SJCRH30 (cell line): ENCODE results near the gene PPP1R9B. TPM values are rescaled to one million over a fixed set of nuclear protein-coding genes. Genes with fewer than 3 reads are reported as not detected.

Experiments
- DNase-seq, 2 experiments: peaks; one replicate each; pipeline ENCODE4 v3.0.0-alpha.2; 2015 to 2020
- H3K27ac ChIP-seq: fragments of 250-450 bp; sonication (Bioruptor Pico); 2 replicates; pipeline ENCODE4 v1.5.1; 2020; ENCODE audit warnings: mild to moderate bottlenecking, moderate library complexity
- H3K27me3 ChIP-seq: fragments of 250-450 bp; sonication (Bioruptor Pico); 2 replicates; pipeline ENCODE4 v1.5.1; 2020; ENCODE audit warnings: mild to moderate bottlenecking, moderate library complexity
- H3K36me3 ChIP-seq: fragments of 250-450 bp; sonication (Bioruptor Pico); 2 replicates; pipeline ENCODE4 v1.5.1; 2020; ENCODE audit warnings: mild to moderate bottlenecking, moderate library complexity
- H3K4me1 ChIP-seq: fragments of 250-450 bp; sonication (Bioruptor Pico); 2 replicates; pipeline ENCODE4 v1.5.1; 2020; ENCODE audit warnings: mild to moderate bottlenecking, moderate library complexity
- H3K4me3 ChIP-seq: fragments of 250-450 bp; sonication (Bioruptor Pico); 2 replicates; pipeline ENCODE4 v1.5.1; 2020; ENCODE audit warnings: mild to moderate bottlenecking, moderate library complexity
- H3K9me3 ChIP-seq: fragments of 250-450 bp; sonication (Bioruptor Pico); replicated peaks from 2 replicates; pipeline ENCODE4 v1.5.1; 2020; ENCODE audit warnings: mild to moderate bottlenecking, moderate library complexity
- total RNA-seq: library from RNA; depleted of rRNA; stranded (reverse); fragments of >200 nt; shearing (Covaris generic); gene quantifications from 2 replicates; pipeline ENCODE4 v1.2.3, GENCODE V29; 2014

Gene PPP1R9B
- total RNA-seq, 1 experiment from 2014 or later: 32.1 TPM

DNA sequence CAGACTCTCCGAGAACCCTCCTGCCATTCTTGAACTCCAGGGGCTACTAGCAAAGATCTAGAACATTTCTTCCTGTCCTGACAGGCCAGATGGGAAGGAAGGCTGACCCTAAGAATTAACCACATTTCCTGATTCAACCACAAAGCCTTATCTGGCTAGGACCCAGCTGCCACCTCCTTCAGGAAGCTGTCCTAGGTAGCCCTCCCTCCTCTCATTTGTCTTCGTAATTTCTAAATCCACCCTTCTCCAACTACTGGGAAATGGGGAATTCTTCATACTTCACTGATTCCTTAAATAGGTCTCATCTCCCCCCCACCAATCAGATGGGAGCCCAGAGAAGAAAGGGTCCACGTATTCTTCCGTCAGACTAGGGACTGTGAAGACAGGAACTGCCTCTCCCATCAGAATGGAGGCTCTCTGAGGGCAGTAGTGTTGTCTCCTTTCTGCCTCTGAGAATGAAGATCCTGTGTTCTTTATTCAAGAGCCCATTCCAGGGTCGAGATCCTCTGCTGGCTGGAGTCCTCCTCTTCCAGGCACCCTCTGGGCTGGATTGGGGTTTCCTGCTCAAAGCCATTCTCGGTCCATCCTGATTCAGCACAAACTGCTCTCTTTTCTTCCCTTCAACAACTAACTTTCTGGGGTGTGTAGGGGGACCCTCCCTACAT lies 22.6 kb downstream of the PPP1R9B start:
- Histone ChIP-seq H3K27ac (no peak overlapping the region), H3K27me3 (no peaks in the 10 kb centered on the region), H3K36me3 (no peaks in the 10 kb centered on the region), H3K4me1 (peaks cover 12% of the 10 kb centered on the region; the same call in 1 of the 2 replicates), H3K4me3 (no peak overlapping the region), H3K9me3 (no peaks in the 10 kb centered on the region)
- DNase-seq: no peak

DNA sequence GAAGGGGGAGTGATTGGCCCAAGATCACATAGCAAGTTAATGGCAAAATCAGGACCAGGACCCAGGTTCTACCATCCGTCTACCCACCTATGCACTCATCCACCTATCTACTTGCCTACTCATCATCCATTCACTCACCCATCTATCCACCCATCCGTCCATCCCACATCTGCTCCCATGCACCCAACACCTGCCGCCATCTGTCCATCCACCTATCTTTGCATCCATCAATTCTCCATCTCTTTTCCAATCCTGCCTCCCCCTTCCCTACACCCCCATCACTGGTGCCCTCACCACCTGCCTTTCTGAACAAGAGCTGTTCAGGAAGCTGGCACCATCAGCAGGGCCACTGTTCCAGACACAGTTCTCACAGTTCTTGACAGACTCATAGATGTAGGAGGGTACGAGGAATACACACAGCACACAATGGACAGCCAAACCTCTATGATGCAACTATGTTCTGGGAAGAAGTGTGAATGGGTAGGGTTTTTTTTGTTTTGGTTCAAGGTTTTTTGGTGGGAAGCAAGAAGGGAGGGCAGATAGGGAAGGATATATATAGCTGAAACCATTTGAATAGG lies 25.0 kb downstream of the PPP1R9B start:
- Histone ChIP-seq H3K27me3 (no peaks in the 10 kb centered on the region), H3K27ac (no peak overlapping the region), H3K9me3 (no peaks in the 10 kb centered on the region), H3K4me1 (peaks cover 12% of the 10 kb centered on the region; the same call in 1 of the 2 replicates), H3K4me3 (no peak overlapping the region), H3K36me3 (no peaks in the 10 kb centered on the region)
- DNase-seq: no peak

DNA sequence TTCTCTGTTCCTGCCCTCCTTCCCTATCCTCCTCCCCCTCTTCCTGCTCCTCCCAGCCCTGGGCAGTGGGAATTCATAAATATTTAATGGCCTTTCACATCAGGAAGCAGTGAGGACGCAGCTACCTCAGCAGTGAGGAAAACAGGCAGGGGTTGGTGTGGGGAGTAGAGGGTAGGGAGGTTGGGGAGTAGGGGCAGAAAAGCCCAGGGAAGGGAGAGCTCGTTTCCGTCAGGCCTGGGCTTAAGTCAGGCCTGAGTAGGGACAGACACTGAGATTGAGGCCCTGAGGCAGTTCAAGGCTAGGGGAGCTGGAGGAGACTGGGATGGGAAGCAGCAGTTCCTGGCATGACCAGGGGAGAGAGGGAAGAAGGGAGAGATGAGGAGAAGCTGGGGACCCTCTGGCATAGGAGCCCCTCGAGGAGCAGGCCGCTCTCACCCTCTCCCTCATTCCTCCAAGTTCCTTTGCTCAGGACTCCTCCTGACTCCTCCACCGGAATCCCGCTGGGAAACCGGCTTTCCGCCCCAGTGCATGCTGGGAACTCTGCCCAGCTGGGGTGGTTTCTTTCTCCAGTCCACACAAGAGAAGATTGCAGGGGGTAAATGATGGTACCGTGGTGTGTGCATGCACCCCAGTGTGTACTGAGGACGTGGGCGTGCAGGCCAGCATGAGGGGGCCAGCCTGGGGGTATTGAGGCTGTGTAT lies 26.7 kb downstream of the PPP1R9B start:
- Histone ChIP-seq H3K4me3 (peak overlapping the region; percentile 29), H3K9me3 (no peaks in the 10 kb centered on the region), H3K27ac (peak overlapping the region; percentile 22; the same call in 1 of the 2 replicates), H3K27me3 (no peaks in the 10 kb centered on the region), H3K36me3 (no peaks in the 10 kb centered on the region), H3K4me1 (peaks cover 12% of the 10 kb centered on the region; the same call in 1 of the 2 replicates)
- DNase-seq: peak; percentile 54 to 75

- Histone ChIP-seq H3K36me3 (no peaks in the 10 kb centered on the region), H3K27ac (no peak overlapping the region), H3K9me3 (no peaks in the 10 kb centered on the region), H3K27me3 (no peaks in the 10 kb centered on the region), H3K4me1 (peaks cover 12% of the 10 kb centered on the region; the same call in 1 of the 2 replicates), H3K4me3 (no peak overlapping the region)
- peak in 1 of 2 experiments; percentile 38 for DNase-seq
These were observed 27.5 kb downstream of the PPP1R9B start for GRCh38 chr17:50122945-50123344.

GRCh38 chr17:50120475-50121253 lies 29.8 kb downstream of the PPP1R9B start:
- Histone ChIP-seq H3K27ac (no peak overlapping the region), H3K27me3 (no peaks in the 10 kb centered on the region), H3K9me3 (no peaks in the 10 kb centered on the region), H3K4me1 (peaks cover 8% of the 10 kb centered on the region; the same call in 1 of the 2 replicates), H3K4me3 (no peak overlapping the region), H3K36me3 (no peaks in the 10 kb centered on the region)
- no peak for DNase-seq

DNA sequence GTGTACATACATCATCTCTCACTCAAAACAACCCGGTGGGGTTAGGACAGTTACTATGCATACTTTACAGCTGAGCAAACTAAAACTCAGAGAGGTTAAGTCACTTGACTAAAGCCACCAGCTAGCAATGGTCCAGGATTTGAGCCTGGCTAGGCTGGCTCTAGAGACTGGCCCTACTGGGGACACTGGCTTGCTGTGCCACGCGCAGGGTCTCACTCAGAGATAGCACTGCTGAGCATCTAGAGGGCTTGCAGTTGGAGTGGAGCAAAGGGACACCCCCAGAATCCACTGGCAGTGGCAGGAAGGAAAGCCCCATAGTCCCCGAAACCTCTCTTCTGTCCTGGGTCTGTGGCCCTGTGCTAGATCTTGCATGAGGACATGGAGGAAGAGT lies 31.7 kb downstream of the PPP1R9B start:
- DNase-seq: no peak
- no peaks in the 10 kb centered on the region for H3K27me3 ChIP-seq
- H3K9me3 ChIP-seq: no peaks in the 10 kb centered on the region
- no peak overlapping the region for H3K4me3 ChIP-seq
- peaks cover 8% of the 10 kb centered on the region; the same call in 1 of the 2 replicates for H3K4me1 ChIP-seq
- no peak overlapping the region for H3K27ac ChIP-seq
- H3K36me3 ChIP-seq: no peaks in the 10 kb centered on the region

GRCh38 chr17:50118076-50118827 lies 32.2 kb downstream of the PPP1R9B start:
- Histone ChIP-seq H3K27me3 (no peaks in the 10 kb centered on the region), H3K9me3 (no peaks in the 10 kb centered on the region), H3K4me1 (peaks cover 3% of the 10 kb centered on the region; the same call in 1 of the 2 replicates), H3K27ac (no peak overlapping the region), H3K36me3 (no peaks in the 10 kb centered on the region), H3K4me3 (no peak overlapping the region)
- DNase-seq: no peak

DNA sequence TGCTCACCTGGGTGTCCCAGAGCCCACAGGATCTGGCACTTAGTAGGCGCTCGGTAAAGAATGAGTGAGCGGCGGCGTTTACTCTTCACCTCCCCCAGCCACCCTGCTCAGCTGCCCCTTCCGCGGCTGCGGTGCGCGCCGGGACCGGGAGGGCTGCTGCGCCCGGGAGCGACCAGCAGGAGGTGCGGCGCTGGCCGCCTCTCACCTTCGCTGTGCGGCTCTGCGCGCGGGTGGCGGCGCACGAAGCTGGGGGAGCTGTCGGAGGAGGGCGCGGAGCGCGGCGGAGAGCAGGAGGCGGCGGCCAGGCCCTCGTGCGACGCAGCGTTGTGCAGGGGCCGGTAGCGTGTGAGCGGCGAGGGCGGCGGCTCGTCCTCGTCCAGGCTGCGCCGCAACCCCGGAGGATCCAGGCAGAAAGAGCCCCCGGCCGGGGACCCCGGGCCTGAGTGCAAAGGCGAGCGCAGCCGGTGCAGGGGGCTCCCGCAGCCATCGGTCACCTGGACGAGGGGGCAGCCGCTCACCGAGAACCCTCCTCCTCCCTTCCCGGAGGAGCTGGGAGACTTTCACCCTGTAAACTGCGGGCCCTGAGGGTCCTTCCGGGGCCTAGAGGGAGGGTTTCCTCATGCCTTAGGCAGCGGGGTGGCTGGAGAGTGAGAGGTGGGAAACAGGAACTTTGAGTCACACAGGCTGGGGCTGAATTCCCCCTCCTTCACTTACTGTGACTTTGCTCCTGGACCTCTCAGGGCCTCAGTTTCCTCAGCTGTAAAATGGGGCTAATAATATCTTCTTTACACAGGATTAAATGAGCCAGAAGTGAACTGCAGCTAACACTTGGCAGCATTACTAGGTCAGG lies 33.0 kb downstream of the PPP1R9B start:
- Histone ChIP-seq H3K9me3 (no peaks in the 10 kb centered on the region), H3K4me1 (no peaks in the 10 kb centered on the region), H3K27me3 (no peaks in the 10 kb centered on the region), H3K4me3 (no peak overlapping the region), H3K27ac (no peak overlapping the region), H3K36me3 (no peaks in the 10 kb centered on the region)
- DNase-seq: no peak

- no peak overlapping the region for H3K27ac ChIP-seq
- H3K4me3 ChIP-seq: no peak overlapping the region
- H3K9me3 ChIP-seq: no peaks in the 10 kb centered on the region
- DNase-seq: no peak
- H3K4me1 ChIP-seq: no peaks in the 10 kb centered on the region
- H3K36me3 ChIP-seq: no peaks in the 10 kb centered on the region
- H3K27me3 ChIP-seq: no peaks in the 10 kb centered on the region
These were observed 34.7 kb downstream of the PPP1R9B start for GRCh38 chr17:50115756-50116155.

DNA sequence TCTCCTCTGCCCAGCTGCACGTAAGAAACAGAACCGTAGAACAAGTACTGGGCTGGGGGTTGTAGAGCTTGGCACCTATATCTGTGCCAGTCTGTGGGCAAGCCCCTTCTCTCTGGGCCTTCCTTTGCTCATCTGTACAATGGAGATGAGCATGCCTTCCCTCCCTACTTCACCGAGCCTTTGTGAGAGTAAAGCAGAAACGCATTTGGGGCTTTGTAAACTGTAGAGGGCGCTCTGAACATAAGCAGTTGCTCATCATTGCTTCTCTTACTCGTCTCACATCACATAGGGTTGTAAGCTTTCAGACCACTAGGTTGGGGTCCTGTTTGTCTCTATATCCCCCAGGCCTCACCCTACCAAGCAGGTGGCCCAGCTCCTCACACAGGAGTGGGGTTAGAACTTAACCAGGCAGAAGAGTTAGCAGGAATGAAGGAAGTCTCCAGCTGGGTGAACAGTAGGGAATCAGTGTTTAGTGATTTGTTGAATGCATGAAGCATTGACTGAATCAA lies 35.6 kb downstream of the PPP1R9B start:
- DNase-seq: peak in 1 of 2 experiments; percentile 77
- no peaks in the 10 kb centered on the region for H3K36me3 ChIP-seq
- no peak overlapping the region for H3K27ac ChIP-seq
- no peak overlapping the region for H3K4me3 ChIP-seq
- no peaks in the 10 kb centered on the region for H3K27me3 ChIP-seq
- no peaks in the 10 kb centered on the region for H3K4me1 ChIP-seq
- H3K9me3 ChIP-seq: no peaks in the 10 kb centered on the region

DNA sequence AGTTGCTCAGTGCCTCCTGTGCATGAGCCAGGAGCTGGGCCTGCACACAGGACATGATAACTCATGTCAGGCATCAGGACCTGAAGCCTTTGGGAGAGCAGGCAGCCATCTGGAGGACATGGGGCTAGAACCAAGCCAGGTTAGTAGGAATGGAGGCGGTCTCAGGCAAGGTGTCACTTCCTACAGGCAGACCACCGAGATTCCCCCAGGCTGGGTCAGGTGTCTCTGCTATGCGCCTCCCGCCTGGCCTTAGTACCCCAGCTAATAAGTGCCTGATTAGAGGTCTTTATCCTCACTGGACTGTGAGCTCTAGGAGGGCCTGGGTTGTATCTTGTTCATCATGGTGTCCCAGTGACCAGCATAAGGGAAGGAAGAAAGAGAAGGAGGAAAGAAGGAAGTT lies 36.1 kb downstream of the PPP1R9B start:
- Histone ChIP-seq H3K27ac (no peak overlapping the region), H3K9me3 (no peaks in the 10 kb centered on the region), H3K36me3 (no peaks in the 10 kb centered on the region), H3K4me1 (no peaks in the 10 kb centered on the region), H3K27me3 (no peaks in the 10 kb centered on the region), H3K4me3 (no peak overlapping the region)
- no peak for DNase-seq

GRCh38 chr17:50113624-50114320 lies 36.7 kb downstream of the PPP1R9B start:
- no peak overlapping the region for H3K27ac ChIP-seq
- no peaks in the 10 kb centered on the region for H3K36me3 ChIP-seq
- H3K4me3 ChIP-seq: no peak overlapping the region
- H3K27me3 ChIP-seq: no peaks in the 10 kb centered on the region
- no peaks in the 10 kb centered on the region for H3K9me3 ChIP-seq
- DNase-seq: no peak
- no peaks in the 10 kb centered on the region for H3K4me1 ChIP-seq

- no peak for DNase-seq
- no peaks in the 10 kb centered on the region for H3K36me3 ChIP-seq
- H3K9me3 ChIP-seq: no peaks in the 10 kb centered on the region
- no peak overlapping the region for H3K4me3 ChIP-seq
- no peak overlapping the region for H3K27ac ChIP-seq
- no peaks in the 10 kb centered on the region for H3K27me3 ChIP-seq
- H3K4me1 ChIP-seq: no peaks in the 10 kb centered on the region
These were observed 37.8 kb downstream of the PPP1R9B start for GRCh38 chr17:50112694-50113093.
